ENCODE measurements around the gene SHISAL2A.
"Not testable (repeated sequence)": the region's sequence is repeated elsewhere in the genome, so short reads cannot be mapped to it uniquely, and the experiment has no call there.

Gene SHISAL2A

DNA sequence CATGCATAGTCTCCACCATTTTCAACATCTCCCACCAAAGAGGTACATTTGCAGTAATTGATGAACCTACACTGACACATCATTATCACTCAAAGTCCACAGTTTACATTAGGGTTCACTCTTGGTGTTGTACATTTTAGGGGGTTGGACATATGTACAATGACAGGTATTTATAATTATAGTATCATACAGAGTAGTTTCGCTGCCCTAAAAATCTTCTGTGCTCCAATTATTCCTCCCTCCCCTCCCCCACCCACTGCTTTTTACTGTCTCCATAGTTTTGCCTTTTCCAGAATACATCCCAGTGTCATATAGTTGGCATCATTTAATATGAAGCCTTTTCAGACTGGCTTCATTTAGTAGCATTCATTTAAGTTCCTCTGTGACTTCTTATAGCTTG is 51.6 kb downstream of the SHISAL2A start:
- DNase-seq (ENCODE audit: low read depth in 2 of 2): no peak

GRCh38 chr1:52686261-52686751 is 53.3 kb downstream of the SHISAL2A start:
- peak; percentile 62 to 64 for DNase-seq (ENCODE audit: low read depth in 2 of 2)

GRCh38 chr1:52686830-52687229 is 53.9 kb downstream of the SHISAL2A start:
- no peak for DNase-seq (ENCODE audit: low read depth in 2 of 2)

GRCh38 chr1:52691821-52692220 is 58.9 kb downstream of the SHISAL2A start:
- no peak for DNase-seq (ENCODE audit: low read depth in 2 of 2)

DNA sequence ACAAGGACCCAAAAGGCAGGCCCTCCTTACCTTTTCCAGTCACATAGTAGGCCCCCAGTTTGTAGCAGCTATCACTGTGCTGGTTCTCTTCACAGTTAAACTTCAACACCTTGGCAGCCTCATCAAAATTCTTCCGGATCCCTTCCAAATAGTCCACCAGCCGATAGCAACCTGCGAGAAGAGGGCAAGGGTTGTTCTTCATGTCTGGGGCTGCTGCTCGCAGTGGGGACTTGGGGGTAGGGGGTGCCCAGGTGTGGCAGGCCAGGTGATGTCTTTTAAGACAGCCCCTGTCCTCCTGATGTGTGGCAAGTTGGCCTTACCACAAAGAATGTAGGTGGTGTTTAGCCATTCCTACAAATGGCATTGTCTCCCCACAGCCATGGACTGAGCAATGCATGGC is 59.7 kb downstream of the SHISAL2A start:
- DNase-seq (ENCODE audit: low read depth in 2 of 2): no peak

GRCh38 chr1:52693351-52693750 is 60.4 kb downstream of the SHISAL2A start:
- not testable (repeated sequence) for DNase-seq (ENCODE audit: low read depth in 2 of 2)

DNA sequence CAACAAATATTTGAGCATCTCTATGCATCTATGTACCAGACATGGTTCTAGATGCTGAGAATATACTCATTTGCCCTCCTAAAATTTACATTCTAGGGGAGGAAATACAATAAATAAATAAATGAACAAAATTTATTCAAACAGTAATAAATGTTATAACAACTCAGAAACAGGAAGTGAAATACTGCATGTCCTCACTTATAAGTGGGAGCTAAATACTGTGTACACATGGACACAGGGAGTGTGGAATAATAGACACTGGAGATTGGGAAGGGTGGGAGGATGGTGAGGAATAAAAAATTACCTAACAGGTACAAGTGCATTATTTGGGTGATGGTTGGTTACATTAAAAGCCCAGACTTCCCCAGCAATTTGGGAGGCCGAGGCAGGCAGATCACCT is 60.9 kb downstream of the SHISAL2A start:
- no peak for DNase-seq (ENCODE audit: low read depth in 2 of 2)

GRCh38 chr1:52695627-52696026 is 62.7 kb downstream of the SHISAL2A start:
- DNase-seq (ENCODE audit: low read depth in 2 of 2): no peak

DNA sequence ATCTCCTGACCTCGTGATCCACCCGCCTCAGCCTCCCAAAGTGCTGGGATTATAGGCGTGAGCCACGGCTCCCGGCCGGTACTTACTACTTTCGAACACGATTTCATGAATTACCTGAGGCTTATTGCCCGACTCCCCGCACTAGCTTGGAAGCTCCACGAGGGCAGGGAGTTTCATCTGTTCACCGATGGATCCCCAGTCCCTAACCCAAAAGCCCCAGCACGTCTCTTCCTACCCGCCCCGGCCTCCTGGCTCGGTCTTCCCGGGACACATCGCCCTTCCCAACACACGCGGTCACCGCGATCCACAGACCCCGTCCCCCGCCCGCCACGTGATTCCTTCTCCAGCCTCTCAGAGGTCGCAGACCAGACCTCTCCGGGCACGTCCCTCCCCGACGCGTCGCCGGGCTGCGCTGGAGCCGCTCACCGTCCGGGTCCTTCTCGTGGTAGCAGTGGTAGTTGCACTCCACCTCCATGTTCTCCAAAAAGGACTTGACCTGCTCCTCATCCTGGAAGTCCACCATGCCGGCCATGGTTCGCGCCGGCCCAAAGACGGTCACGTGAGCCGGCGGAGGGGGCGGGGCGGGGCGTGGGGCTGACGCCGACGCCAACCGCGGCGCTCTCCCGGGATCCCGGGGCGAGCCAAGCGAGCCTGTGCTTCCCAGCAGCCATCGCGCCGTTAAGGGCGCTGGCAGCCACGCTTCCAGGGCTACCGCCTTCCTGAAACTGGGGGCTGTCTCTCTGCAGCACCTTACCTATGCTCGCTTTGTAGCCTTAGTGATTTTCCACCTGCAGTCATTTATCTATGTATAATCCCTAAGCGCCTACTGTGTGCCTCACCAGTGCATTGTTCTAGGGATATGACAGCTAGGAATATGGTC is 65.1 kb downstream of the SHISAL2A start, which contains the start of gene COA7:
Gene COA7, minus strand, starts transcription at position 553 of the 880 bp plus-strand sequence. Its CDS starts 21 bp downstream, at position 532.
- DNase-seq (ENCODE audit: low read depth in 2 of 2): peak; percentile 34 to 74

GRCh38 chr1:52702886-52703787 is 70.2 kb downstream of the SHISAL2A start:
- DNase-seq (ENCODE audit: low read depth in 2 of 2): peak; percentile 61 to 62

DNA sequence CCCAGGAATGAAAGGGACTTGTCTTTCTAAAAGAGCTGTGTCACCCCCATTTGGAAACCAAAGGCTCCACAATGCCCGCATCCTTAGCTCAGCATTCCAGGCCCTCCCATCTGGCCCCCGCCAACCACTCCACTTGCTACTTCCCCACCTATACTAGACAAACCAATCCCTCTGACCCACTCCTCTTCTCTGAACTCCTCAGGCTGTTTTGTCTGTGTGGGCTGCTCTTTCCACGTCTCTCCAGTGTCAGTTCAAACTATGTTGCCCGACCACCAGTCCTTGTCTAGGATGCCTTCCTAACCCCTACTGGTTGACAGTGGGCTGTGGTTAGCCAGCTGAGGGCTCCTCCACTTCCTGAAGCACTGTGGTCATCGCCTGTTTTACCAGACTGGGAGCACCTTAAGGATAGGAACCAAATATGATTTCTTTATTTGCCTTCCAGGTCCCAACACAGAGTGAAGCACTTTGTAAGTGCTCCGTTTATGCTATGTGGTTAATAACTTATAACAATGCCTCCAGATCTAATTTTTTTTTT is 73.2 kb downstream of the SHISAL2A start:
- no peak for DNase-seq (ENCODE audit: low read depth in 2 of 2)

Measured in stimulated activated CD4-positive, alpha-beta T cell treated with anti-CD3 and anti-CD28 coated beads, Interleukin-1b, Interleukin-23, amount 100 ng/mL, for 4 hours (primary cell).